Panc1 (cell line): ENCODE data around the gene BAIAP2L2.

Experiments used
- CTCF ChIP-seq: fragments of 450-650 bp; IDR thresholded peaks from 2 replicates; pipeline ENCODE4 v1.5.1; 2017; ENCODE audit warnings: mild to moderate bottlenecking
- POLR2AphosphoS5 ChIP-seq: IDR thresholded peaks from 2 replicates; pipeline ENCODE4 v1.6.1; 2012; ENCODE audit warnings: mild to moderate bottlenecking, low read depth, low read length, moderate library complexity
- REST ChIP-seq, 2 experiments: IDR thresholded peaks; 2 replicates each; pipeline ENCODE4 v1.6.1; 2011 to 2012; ENCODE audit warnings: low read depth in 2 of 2, control low read depth in 1 of 2, low read length in 1 of 2, mild to moderate bottlenecking in 1 of 2, moderate library complexity in 1 of 2; ENCODE audit not compliant: insufficient read depth in 1 of 2
- SIN3A ChIP-seq: IDR thresholded peaks from 2 replicates; pipeline ENCODE4 v1.6.1; 2012; ENCODE audit warnings: low read depth, mild to moderate bottlenecking, low read length, moderate library complexity, borderline replicate concordance; ENCODE audit not compliant: insufficient read depth
- TCF7L2 ChIP-seq: IDR thresholded peaks from 2 replicates; pipeline ENCODE4 v1.6.1; 2011; ENCODE audit warnings: mild to moderate bottlenecking, low read depth, low read length, inconsistent platforms

GRCh38 chr22:38142606-38143005, 32.1 kb upstream of the BAIAP2L2 start:
- TF ChIP-seq CTCF (no peak), REST (IDR thresholded peaks at IDR 0.05; ENCODE audit: insufficient read depth in 1 of 2, low read depth in 2 of 2, low read length in 1 of 2) (no peak), POLR2AphosphoS5 (no peak), SIN3A (no peak), TCF7L2 (no peak)
